HUES64 (cell line): Measurements from ENCODE around the gene PON3.
A peak's percentile ranks its signal among the peaks of the same experiment; 100 is the strongest.

Source experiments
- H3K27ac ChIP-seq: 2 replicates; pipeline ENCODE4 v1.7.0; 2013; ENCODE audit warnings: low read depth, low read length, inconsistent platforms
- H3K27me3 ChIP-seq: 2 replicates; pipeline ENCODE4 v1.6.1; 2013; ENCODE audit warnings: mild to moderate bottlenecking, low read length; ENCODE audit not compliant: insufficient read depth
- H3K36me3 ChIP-seq: 2 replicates; pipeline ENCODE4 v1.6.1; 2013; ENCODE audit warnings: mild to moderate bottlenecking, low read length; ENCODE audit not compliant: insufficient read depth
- H3K4me1 ChIP-seq: 2 replicates; pipeline ENCODE4 v1.6.1; 2013; ENCODE audit warnings: mild to moderate bottlenecking, low read length, moderate library complexity; ENCODE audit not compliant: insufficient read depth
- H3K4me3 ChIP-seq: 2 replicates; pipeline ENCODE4 v1.5.1; 2013; ENCODE audit warnings: mild to moderate bottlenecking, low read length, moderate library complexity
- H3K9ac ChIP-seq: 2 replicates; pipeline ENCODE4 v1.6.1; 2013; ENCODE audit warnings: mild to moderate bottlenecking, low read depth, low read length
- H3K9me3 ChIP-seq: 2 replicates; pipeline ENCODE4 v1.6.1; 2013; ENCODE audit warnings: low read depth, low read length; ENCODE audit not compliant: insufficient read depth
- WGBS: fragments of 150-250, 120-280 bp; methylation state at CpG from one replicate; pipeline ENCODE4 v1.1.7; 2013; ENCODE audit warnings: missing lambda C conversion rate; 5-methylcytosine and 5-hydroxymethylcytosine counted together

Gene PON3

GRCh38 chr7:95411666-95412065 lies 15.5 kb upstream of the PON3 start:
- no peak overlapping the region for H3K4me3 ChIP-seq
- 90% methylated on average over 4 of the region's 4 CpGs for WGBS

GRCh38 chr7:95411036-95411435 lies 14.9 kb upstream of the PON3 start:
- WGBS, result 96% methylated on average over 3 of the region's 3 CpGs

More at GRCh38 chr7:95411666-95412065, 15.5 kb upstream of the PON3 start:
- no peaks in the 10 kb centered on the region for H3K9me3 ChIP-seq
- H3K36me3 ChIP-seq, result peaks cover 81% of the 10 kb centered on the region
- H3K4me1 ChIP-seq, result peaks cover 4% of the 10 kb centered on the region; the same call in 1 of the 2 replicates
- H3K9ac ChIP-seq, result no peak overlapping the region
- H3K27ac ChIP-seq, result no peak overlapping the region
- H3K27me3 ChIP-seq, result no peaks in the 10 kb centered on the region

GRCh38 chr7:95407751-95408150 lies 11.6 kb upstream of the PON3 start:
- no peak overlapping the region for H3K4me3 ChIP-seq
- WGBS, result 73% methylated on average over 2 of the region's 2 CpGs
- H3K36me3 ChIP-seq, result peaks cover 89% of the 10 kb centered on the region
- H3K4me1 ChIP-seq, result peaks cover 4% of the 10 kb centered on the region; the same call in 1 of the 2 replicates
- H3K27me3 ChIP-seq, result no peaks in the 10 kb centered on the region
- no peaks in the 10 kb centered on the region for H3K9me3 ChIP-seq
- H3K27ac ChIP-seq, result 0 out of 2 replicates have a peak overlapping the region, but pooled peaks have one; percentile 10
- no peak overlapping the region for H3K9ac ChIP-seq

More at GRCh38 chr7:95411036-95411435, 14.9 kb upstream of the PON3 start:
- H3K9me3 ChIP-seq, result no peaks in the 10 kb centered on the region
- peaks cover 4% of the 10 kb centered on the region; the same call in 1 of the 2 replicates for H3K4me1 ChIP-seq
- H3K27ac ChIP-seq, result no peak overlapping the region
- no peak overlapping the region for H3K4me3 ChIP-seq
- H3K27me3 ChIP-seq, result no peaks in the 10 kb centered on the region
- peaks cover 81% of the 10 kb centered on the region for H3K36me3 ChIP-seq
- H3K9ac ChIP-seq, result no peak overlapping the region

GRCh38 chr7:95405800-95406199 lies 9.6 kb upstream of the PON3 start:
- Histone ChIP-seq H3K4me1 (peaks cover 4% of the 10 kb centered on the region; the same call in 1 of the 2 replicates), H3K9me3 (no peaks in the 10 kb centered on the region), H3K4me3 (no peak overlapping the region), H3K27ac (no peak overlapping the region), H3K36me3 (peaks cover 69% of the 10 kb centered on the region), H3K9ac (no peak overlapping the region), H3K27me3 (no peaks in the 10 kb centered on the region)
- 95% methylated on average over 4 of the region's 6 CpGs for WGBS

- Histone ChIP-seq H3K36me3 (peaks cover 63% of the 10 kb centered on the region), H3K27me3 (no peaks in the 10 kb centered on the region), H3K27ac (no peak overlapping the region), H3K9me3 (no peaks in the 10 kb centered on the region), H3K4me1 (peaks cover 4% of the 10 kb centered on the region; the same call in 1 of the 2 replicates), H3K4me3 (no peak overlapping the region), H3K9ac (no peak overlapping the region)
- WGBS, result 94% methylated on average over 3 of the region's 3 CpGs
Observed at GRCh38 chr7:95405208-95405607, 9.0 kb upstream of the PON3 start.

GRCh38 chr7:95404316-95404865 lies 8.2 kb upstream of the PON3 start:
- no peak overlapping the region for H3K9ac ChIP-seq
- no peaks in the 10 kb centered on the region for H3K9me3 ChIP-seq
- peaks cover 4% of the 10 kb centered on the region; the same call in 1 of the 2 replicates for H3K4me1 ChIP-seq
- 80% methylated on average over 4 of the region's 4 CpGs for WGBS
- no peak overlapping the region for H3K27ac ChIP-seq
- H3K36me3 ChIP-seq, result peaks cover 57% of the 10 kb centered on the region
- H3K4me3 ChIP-seq, result no peak overlapping the region
- H3K27me3 ChIP-seq, result no peaks in the 10 kb centered on the region

- 94% methylated on average over 3 of the region's 4 CpGs for WGBS
- Histone ChIP-seq H3K4me1 (peaks cover 4% of the 10 kb centered on the region; the same call in 1 of the 2 replicates), H3K9me3 (no peaks in the 10 kb centered on the region), H3K36me3 (peaks cover 5% of the 10 kb centered on the region), H3K4me3 (no peak overlapping the region), H3K27me3 (peaks cover 10% of the 10 kb centered on the region; the same call in 1 of the 2 replicates), H3K9ac (no peak overlapping the region), H3K27ac (no peak overlapping the region)
Observed at GRCh38 chr7:95398155-95398940, 2.2 kb upstream of the PON3 start.

GRCh38 chr7:95397381-95397780 lies 1.2 kb upstream of the PON3 start:
- Histone ChIP-seq H3K9me3 (no peaks in the 10 kb centered on the region), H3K27ac (no peak overlapping the region), H3K4me3 (no peak overlapping the region), H3K36me3 (no peaks in the 10 kb centered on the region), H3K4me1 (peaks cover 4% of the 10 kb centered on the region; the same call in 1 of the 2 replicates), H3K9ac (no peak overlapping the region), H3K27me3 (peaks cover 10% of the 10 kb centered on the region; the same call in 1 of the 2 replicates)
- WGBS, result 92% methylated on average over 3 of the region's 3 CpGs

GRCh38 chr7:95395755-95396135 lies 430 bp downstream of the PON3 start:
- H3K27ac ChIP-seq, result no peak overlapping the region

GRCh38 chr7:95394370-95394769 lies 1.8 kb downstream of the PON3 start:
- H3K4me1 ChIP-seq, result peaks cover 4% of the 10 kb centered on the region; the same call in 1 of the 2 replicates
- H3K9me3 ChIP-seq, result no peaks in the 10 kb centered on the region
- H3K9ac ChIP-seq, result no peak overlapping the region
- H3K27me3 ChIP-seq, result peaks cover 10% of the 10 kb centered on the region; the same call in 1 of the 2 replicates
- H3K4me3 ChIP-seq, result no peak overlapping the region
- 78% methylated on average over 3 of the region's 3 CpGs for WGBS
- no peak overlapping the region for H3K27ac ChIP-seq
- no peaks in the 10 kb centered on the region for H3K36me3 ChIP-seq

More at GRCh38 chr7:95395755-95396135, 430 bp downstream of the PON3 start:
- Histone ChIP-seq H3K4me1 (peaks cover 4% of the 10 kb centered on the region; the same call in 1 of the 2 replicates), H3K36me3 (no peaks in the 10 kb centered on the region), H3K9ac (no peak overlapping the region), H3K9me3 (no peaks in the 10 kb centered on the region), H3K4me3 (peak overlapping the region; percentile 46; the same call in 1 of the 2 replicates), H3K27me3 (peaks cover 10% of the 10 kb centered on the region; the same call in 1 of the 2 replicates)
- 94% methylated on average over 11 of the region's 11 CpGs for WGBS

- Histone ChIP-seq H3K9ac (no peak overlapping the region), H3K4me3 (no peak overlapping the region), H3K9me3 (no peaks in the 10 kb centered on the region), H3K4me1 (peaks cover 4% of the 10 kb centered on the region; the same call in 1 of the 2 replicates), H3K27me3 (peaks cover 6% of the 10 kb centered on the region; the same call in 1 of the 2 replicates), H3K27ac (no peak overlapping the region), H3K36me3 (no peaks in the 10 kb centered on the region)
- WGBS, result 97% methylated on average over 2 of the region's 2 CpGs
Observed at GRCh38 chr7:95391761-95392160, 4.4 kb downstream of the PON3 start.
